HG03108 (cell line): ENCODE measurements around the gene OXSR1.
A peak's percentile ranks its signal among the peaks of the same experiment; 100 is the strongest.
"Not testable (repeated sequence)": the region's sequence is repeated elsewhere in the genome, so short reads cannot be mapped to it uniquely, and the experiment has no call there.

Experiments used
- ATAC-seq: cut with Tn5 transposase; IDR thresholded peaks from one replicate; pipeline ENCODE4 v1.9.1; 2021; ENCODE audit warnings: moderate library complexity; ENCODE audit not compliant: unreplicated experiment

Gene OXSR1

DNA sequence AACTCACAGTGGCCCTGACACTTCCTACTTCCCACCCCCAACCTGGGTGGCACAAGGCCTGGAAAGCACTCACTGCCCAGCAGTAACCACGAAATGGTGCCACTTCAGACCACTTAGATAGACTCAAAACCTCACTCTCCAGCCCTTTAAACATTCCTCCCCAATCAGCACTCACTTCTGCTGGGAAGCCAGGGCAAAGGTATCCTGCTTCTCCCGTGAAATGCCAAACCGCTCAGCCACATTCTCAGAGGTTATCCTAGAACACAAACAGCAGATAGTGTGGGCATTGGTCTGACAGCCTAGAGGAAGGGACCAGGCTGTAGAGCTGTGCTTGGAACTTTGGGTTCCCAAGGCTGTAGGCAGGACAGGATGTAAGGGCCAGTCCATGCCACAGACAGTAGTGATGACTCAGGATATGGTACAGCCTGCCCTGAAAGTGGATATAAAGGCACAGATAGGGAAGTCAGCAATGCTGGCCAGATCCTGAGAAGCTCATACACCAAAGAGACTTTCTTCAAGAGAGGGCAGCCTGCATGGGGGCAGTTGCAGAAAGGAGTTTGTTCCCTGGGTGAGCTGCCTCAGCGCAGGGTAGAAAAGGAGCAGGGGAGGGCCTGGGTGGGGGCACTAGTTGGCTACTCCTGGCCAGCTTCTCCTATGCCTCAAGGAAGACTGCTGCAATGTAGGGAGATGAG, 37.6 kb upstream of the OXSR1 start:
- ATAC-seq, result no peak

DNA sequence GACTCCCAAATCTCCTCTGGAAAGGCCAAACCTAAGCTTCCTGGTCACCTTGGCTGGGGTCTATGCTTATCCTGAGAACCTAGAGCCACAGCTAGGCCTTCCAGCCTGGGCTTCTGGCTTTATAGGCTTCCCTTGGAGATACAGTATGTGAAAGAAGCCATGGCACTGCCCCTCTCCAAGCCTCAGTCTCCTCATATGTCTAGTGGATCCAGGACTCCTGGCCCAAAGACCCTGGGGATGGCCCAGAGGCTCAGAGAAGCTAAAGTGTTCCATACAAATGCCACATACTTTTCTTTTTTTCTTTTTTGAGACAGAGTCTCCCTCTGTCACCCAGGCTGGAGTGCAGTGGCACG, 37.1 kb upstream of the OXSR1 start:
- ATAC-seq, result no peak

DNA sequence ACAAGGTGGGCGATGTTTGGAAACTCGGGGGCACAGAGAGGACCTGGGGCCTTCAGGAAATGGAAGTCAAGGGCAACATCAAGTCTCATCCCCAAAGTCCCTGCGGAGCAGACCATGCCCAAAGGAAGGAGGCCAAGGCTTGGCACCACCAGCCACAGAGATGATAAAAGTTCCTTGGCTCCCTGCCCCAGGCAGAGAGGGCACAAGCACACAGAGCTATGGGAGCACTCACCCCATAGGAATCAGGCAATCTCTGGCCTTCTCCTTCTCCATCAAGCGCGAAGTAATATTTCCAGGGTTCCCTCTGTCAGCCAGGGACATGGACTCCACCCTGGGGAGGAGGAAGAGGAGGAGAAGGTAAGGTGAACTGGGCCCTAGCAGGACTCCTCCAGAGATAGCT, 36.3 kb upstream of the OXSR1 start:
- ATAC-seq, result no peak

GRCh38 chr3:38130631-38131065, 34.7 kb upstream of the OXSR1 start:
- ATAC-seq, result no peak

- no peak for ATAC-seq
These were observed 33.5 kb upstream of the OXSR1 start for GRCh38 chr3:38131621-38132369.

- no peak for ATAC-seq
These were observed 32.2 kb upstream of the OXSR1 start for GRCh38 chr3:38133209-38133556.

- no peak for ATAC-seq
These were observed 31.6 kb upstream of the OXSR1 start for GRCh38 chr3:38133557-38134405.

DNA sequence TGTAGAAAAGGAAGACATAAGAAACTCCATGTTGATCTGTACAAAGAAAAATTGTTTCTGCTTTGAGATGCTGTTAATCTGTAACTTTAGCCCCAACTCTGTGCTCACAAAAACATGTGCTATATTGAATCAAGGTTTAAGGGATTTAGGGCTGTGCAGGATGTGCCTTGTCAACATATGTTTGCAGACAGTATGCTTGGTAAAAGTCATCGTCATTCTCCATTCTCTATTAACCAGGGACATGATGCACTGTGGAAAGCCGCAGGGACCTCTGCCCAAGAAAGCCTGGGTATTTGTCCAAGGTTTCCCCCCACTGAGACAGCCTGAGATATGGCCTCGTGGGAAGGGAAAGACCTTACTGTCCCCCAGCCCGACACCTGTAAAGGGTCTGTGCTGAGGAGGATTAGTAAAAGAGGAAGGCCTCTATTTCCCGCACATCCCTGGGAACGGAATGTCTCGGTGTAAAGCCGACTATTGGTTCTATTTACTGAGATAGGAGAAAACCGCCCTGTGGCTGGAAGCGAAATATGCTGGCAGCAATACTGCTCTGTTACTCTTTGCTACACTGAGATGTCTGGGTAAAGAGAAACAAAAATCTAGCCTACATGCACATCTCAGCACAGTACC, 30.7 kb upstream of the OXSR1 start:
- ATAC-seq, result not testable (repeated sequence)

- ATAC-seq, result not testable (repeated sequence)
These were observed 29.6 kb upstream of the OXSR1 start for GRCh38 chr3:38135621-38136277.

- ATAC-seq, result no peak
These were observed 29.0 kb upstream of the OXSR1 start for GRCh38 chr3:38136393-38136776.

GRCh38 chr3:38136777-38137614, 28.3 kb upstream of the OXSR1 start, which contains the start of gene ACAA1:
Gene ACAA1 (minus strand): TSS chr3:38137127. CDS start chr3:38137035, 92 bp downstream.
- peak; percentile 85 for ATAC-seq

DNA sequence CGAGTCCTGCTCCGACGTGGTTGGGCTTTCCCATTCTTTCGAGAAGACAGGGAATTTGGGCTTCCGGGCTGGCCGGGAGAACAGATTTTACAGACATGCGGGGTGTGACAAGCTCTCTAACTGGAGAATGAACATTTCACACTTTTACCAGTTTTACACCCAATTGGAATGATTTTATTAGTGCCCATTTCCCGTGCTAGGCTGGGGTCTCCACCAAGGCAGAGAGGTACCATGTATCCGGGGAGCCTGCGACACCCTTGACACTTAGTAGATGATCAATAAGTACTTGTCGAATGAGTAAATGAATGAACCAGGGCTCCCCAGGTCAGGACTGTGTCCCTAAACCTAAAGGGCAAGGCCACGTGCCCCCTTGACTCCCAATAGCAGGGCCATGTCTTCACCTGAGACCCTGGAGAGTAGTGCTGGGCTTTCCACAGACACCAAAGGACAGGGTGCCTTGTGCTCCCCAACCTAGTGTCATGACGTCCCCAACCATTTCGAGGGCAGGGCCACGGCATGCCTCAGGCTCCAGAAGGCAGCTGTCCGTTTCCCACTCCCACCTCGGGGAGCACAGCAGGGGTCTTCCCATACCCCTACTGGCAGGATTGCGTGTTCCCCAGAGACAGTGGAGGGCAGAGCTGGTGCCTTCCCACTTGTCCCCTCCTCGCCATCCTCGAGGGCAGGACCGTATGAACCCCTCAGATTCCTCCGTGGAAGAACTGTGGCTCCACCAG, 27.6 kb upstream of the OXSR1 start:
- no peak for ATAC-seq

DNA sequence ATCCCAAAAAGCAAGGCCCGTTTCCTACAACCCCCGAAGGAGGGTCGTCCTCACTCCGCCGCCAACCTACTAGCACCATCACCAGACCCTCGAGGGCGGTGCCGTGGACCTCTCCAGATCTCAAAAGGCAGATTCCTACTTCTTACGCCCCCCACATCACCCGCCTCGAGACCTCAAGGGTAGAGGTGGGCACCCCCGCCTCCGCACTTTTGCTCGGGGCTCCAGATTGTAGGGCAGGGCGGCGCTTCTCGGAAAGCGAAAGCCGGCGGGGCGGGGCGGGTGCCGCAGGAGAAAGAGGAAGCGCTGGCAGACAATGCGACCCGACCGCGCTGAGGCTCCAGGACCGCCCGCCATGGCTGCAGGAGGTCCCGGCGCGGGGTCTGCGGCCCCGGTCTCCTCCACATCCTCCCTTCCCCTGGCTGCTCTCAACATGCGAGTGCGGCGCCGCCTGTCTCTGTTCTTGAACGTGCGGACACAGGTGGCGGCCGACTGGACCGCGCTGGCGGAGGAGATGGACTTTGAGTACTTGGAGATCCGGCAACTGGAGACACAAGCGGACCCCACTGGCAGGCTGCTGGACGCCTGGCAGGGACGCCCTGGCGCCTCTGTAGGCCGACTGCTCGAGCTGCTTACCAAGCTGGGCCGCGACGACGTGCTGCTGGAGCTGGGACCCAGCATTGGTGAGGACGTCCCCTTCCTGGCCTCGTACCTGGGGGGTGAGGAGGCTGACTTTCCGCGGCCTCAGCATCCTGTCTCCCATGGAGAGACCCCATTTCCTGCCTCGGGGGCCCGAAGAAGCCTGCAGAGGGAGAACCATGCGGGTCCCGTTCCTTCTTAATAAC, 26.8 kb upstream of the OXSR1 start, which contains the start of gene MYD88:
Gene MYD88 (plus strand): TSS at position 313 of the 842 bp plus-strand sequence. CDS start 40 bp downstream, at position 353.
- peak; percentile 29 for ATAC-seq

DNA sequence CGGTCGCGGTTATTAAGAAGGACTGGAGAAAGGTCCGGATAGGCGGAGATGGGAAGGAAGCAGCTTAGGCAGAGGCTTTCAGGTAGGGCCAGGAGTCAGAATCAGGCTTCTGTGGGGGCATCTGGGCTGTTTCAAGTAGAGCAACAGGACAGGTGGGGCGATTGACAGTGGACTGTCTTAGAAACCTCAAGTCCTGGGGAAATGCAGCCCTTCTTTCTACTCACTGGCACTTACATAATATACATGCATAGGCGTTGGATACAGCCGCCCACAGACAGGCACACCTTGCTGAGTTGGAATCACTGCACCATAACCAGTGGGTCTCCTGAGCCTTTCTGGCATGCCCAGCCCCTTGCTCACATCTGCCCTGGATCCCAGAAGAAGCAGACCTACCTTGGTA, 26.1 kb upstream of the OXSR1 start:
- ATAC-seq, result no peak

- no peak for ATAC-seq
These were observed 25.7 kb upstream of the OXSR1 start for GRCh38 chr3:38139652-38140051.

DNA sequence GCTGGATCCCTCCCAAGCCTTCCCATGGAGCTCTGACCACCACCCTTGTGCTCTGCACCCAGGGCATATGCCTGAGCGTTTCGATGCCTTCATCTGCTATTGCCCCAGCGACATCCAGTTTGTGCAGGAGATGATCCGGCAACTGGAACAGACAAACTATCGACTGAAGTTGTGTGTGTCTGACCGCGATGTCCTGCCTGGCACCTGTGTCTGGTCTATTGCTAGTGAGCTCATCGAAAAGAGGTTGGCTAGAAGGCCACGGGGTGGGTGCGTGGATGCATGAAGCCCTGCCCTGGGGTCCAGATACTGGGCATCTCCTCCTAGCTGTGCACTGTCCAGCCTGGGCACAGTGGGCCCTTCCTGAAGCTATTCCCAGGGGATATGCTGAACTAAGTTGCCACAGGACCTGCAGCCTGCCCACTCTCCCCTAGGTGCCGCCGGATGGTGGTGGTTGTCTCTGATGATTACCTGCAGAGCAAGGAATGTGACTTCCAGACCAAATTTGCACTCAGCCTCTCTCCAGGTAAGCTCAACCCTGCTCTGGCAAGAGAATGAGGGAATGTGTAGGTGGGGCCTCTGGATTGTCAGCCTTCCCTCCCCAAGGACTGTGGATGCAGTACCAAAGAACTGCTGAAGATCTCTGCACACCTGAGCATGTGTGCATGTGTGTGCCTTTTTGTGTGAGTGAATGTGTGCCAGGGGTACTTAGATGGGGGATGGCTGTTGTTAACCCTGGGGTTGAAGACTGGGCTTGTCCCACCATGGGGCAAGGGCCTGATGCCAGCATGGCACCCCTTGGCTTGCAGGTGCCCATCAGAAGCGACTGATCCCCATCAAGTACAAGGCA, 24.8 kb upstream of the OXSR1 start:
- no peak for ATAC-seq
